A549 (cell line): ENCODE measurements around the gene VDAC1.

Experiments
- ESRRA ChIP-seq: fragments of 150-350 bp; IDR thresholded peaks from 2 replicates; pipeline ENCODE4 v1.6.1; 2014; ENCODE audit warnings: mild to moderate bottlenecking, low read length, borderline replicate concordance
- MAZ ChIP-seq: fragments of 150-350 bp; IDR thresholded peaks from 2 replicates; pipeline ENCODE4 v1.6.1; 2014; ENCODE audit warnings: antibody characterized with exemption, low read depth, low read length, borderline replicate concordance
- POLR2A ChIP-seq: IDR thresholded peaks from 2 replicates; pipeline ENCODE4 v1.6.1; 2012; ENCODE audit warnings: mild to moderate bottlenecking, low read length
- TF ChIP-seq, protein P1 (sequence below): fragments of >200 bp; sonication (Bioruptor Twin); formaldehyde crosslinking; IDR thresholded peaks from 3 replicates; pipeline ENCODE4 v1.5.1; 2016
- TF ChIP-seq, protein P2 (sequence below): fragments of 150-350 bp; IDR thresholded peaks from 2 replicates; pipeline ENCODE4 v1.6.1; 2014; ENCODE audit warnings: low read depth, mild to moderate bottlenecking, low read length

DNA sequence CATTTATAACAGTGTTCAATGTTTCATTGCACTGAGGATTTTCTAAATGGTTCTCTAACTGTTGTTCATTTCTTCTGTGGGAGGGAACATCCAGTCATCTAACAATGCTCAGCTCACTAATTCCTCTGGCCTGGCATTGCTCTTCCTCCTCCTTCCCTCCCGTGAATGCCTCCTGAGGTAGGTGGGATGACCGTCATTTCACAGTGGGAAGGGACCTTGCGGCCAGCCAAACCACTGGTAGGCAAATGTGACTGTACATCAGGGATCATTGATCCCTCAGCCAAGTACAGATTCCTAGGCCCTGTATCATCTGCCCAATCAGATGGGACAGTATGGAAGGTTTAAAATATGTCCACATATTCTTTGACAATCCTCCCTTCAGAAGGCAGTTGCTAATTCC, 23.7 kb upstream of the VDAC1 start:
- no peak for TF ChIP-seq POLR2A
- TF ChIP-seq, protein P1, sequence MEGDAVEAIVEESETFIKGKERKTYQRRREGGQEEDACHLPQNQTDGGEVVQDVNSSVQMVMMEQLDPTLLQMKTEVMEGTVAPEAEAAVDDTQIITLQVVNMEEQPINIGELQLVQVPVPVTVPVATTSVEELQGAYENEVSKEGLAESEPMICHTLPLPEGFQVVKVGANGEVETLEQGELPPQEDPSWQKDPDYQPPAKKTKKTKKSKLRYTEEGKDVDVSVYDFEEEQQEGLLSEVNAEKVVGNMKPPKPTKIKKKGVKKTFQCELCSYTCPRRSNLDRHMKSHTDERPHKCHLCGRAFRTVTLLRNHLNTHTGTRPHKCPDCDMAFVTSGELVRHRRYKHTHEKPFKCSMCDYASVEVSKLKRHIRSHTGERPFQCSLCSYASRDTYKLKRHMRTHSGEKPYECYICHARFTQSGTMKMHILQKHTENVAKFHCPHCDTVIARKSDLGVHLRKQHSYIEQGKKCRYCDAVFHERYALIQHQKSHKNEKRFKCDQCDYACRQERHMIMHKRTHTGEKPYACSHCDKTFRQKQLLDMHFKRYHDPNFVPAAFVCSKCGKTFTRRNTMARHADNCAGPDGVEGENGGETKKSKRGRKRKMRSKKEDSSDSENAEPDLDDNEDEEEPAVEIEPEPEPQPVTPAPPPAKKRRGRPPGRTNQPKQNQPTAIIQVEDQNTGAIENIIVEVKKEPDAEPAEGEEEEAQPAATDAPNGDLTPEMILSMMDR: no peak
- TF ChIP-seq MAZ: no peak
- TF ChIP-seq, protein P2, sequence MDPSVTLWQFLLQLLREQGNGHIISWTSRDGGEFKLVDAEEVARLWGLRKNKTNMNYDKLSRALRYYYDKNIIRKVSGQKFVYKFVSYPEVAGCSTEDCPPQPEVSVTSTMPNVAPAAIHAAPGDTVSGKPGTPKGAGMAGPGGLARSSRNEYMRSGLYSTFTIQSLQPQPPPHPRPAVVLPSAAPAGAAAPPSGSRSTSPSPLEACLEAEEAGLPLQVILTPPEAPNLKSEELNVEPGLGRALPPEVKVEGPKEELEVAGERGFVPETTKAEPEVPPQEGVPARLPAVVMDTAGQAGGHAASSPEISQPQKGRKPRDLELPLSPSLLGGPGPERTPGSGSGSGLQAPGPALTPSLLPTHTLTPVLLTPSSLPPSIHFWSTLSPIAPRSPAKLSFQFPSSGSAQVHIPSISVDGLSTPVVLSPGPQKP: no peak
- TF ChIP-seq ESRRA: no peak
